Measurements from ENCODE around the gene HIGD2A. TPM values are rescaled to one million over a fixed set of nuclear protein-coding genes. Genes with fewer than 3 reads are reported as not detected.

Gene HIGD2A
- total RNA-seq, result 100 to 1,000 TPM; 194 to 226 TPM
- long read RNA-seq, transcript HIGD2A-201 (2 exons, 668 nt), result major isoform, 115 of 121 reads
- long read RNA-seq, partial matches to known transcripts, result 0 of 121 reads
- long read RNA-seq, other reads (novel, unspliced or antisense), result 6 of 121 reads

- DNase-seq, result peak; percentile 100
- peak; percentile 89 for ATAC-seq
- intact Hi-C loops (cut with DNase I, micrococcal nuclease), result no loop called here
These were observed at the start of gene HIGD2A, which contains the start of gene NOP16 for GRCh38 chr5:176388444-176389134. HIGD2A (plus strand) TSS chr5:176388751; CDS start chr5:176388820, 69 bp downstream. NOP16 (minus strand) TSS chr5:176388598; CDS start chr5:176388539, 59 bp downstream.

GRCh38 chr5:176339304-176339703 is 49.2 kb upstream of the HIGD2A start:
- no peak for DNase-seq

GRCh38 chr5:176341325-176342157 is 47.0 kb upstream of the HIGD2A start:
- ATAC-seq (peak; percentile 81), DNase-seq (peak in 1 of 2 donors; percentile 11)
- intact Hi-C loops (cut with DNase I, micrococcal nuclease), result no loop called here

More at GRCh38 chr5:176339304-176339703, 49.2 kb upstream of the HIGD2A start:
- no peak for ATAC-seq
- intact Hi-C loops (cut with DNase I, micrococcal nuclease), result no loop called here

- intact Hi-C loops (cut with DNase I, micrococcal nuclease), result no loop called here
These were observed 46.4 kb upstream of the HIGD2A start for GRCh38 chr5:176342158-176342483.

DNA sequence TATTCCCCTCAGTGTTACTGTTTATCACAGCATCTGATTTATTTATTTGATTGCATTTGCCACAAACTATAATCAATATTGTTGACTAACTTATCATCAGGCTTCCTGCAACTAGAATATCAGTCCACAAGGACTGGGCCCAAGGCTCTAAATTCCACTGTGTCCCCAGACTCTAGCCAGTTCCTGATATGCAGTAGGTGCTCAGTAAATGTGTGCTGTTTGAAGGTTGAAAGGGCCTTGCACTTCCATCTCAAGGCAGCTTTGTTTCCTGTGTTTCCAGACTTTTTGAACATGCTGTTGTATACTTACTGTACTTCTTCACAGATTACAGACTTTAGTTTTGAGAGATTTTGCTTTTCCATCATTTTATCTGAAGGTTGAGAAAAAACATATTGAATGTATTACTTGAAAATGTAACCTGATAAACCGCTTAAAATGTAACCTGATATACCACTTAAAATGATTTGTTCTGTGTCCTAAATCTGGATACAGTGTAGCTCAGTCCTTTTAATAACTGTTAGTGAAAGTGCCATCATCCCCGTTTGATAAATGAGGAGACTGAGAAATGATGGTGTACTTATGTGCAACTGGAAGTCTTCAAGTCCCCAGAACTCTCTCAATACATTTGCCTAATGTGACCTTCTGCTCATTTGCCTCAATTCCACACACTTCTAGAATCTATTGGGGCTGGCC is 45.6 kb upstream of the HIGD2A start:
- intact Hi-C loops (cut with DNase I, micrococcal nuclease), result no loop called here
- DNase-seq (no peak), ATAC-seq (no peak)

More at GRCh38 chr5:176342158-176342483, 46.4 kb upstream of the HIGD2A start:
- ATAC-seq (peak; percentile 68), DNase-seq (no peak)

GRCh38 chr5:176350416-176350815 is 38.1 kb upstream of the HIGD2A start:
- ATAC-seq (no peak), DNase-seq (no peak)
- intact Hi-C loops (cut with DNase I, micrococcal nuclease), result no loop called here

- intact Hi-C loops (cut with DNase I, micrococcal nuclease), result no loop called here
- DNase-seq (no peak), ATAC-seq (no peak)
These were observed 36.3 kb upstream of the HIGD2A start for GRCh38 chr5:176352116-176352878.

GRCh38 chr5:176353533-176353932 is 35.0 kb upstream of the HIGD2A start:
- no peak for ATAC-seq
- intact Hi-C loops (cut with DNase I, micrococcal nuclease), result no loop called here

DNA sequence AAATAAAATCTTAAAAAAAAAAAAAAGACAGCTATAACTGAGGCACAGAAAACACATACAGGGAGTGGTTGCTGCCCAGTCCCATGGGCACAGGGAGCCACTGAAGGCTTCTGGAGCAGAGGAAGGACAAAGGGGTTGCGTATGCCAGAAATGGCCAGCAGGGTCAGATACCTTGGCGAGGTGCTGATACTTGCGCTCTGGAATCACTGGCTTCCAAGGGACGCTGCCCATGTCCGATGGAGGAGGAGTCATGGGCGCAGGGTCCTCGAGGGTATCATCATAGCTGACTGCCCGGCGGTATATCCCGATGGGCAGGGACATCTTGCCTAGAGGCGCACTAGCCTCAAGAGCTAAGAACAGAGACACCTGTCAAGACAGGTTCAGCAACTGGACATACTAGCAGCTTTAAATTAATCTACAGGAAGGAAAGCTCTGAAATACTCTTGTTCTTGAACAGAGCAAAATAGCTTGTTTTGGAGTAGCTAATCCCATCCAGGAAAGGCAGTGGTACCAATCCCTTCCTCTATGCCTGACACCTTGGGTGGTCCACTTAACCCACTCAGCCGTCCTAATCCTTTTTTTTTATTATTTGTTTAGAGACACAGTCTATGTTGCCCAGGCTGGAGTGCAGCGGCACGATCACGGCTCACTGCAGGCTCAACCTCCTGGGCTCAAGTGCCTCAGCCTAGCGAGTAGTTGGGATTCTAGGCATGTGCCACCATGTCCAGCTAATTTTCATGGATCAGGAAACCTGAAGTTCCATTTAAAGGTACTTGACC is 33.0 kb upstream of the HIGD2A start:
- intact Hi-C loops (cut with DNase I, micrococcal nuclease), result no loop called here
- no peak for DNase-seq
- no peak for ATAC-seq

More at GRCh38 chr5:176353533-176353932, 35.0 kb upstream of the HIGD2A start:
- no peak for DNase-seq

DNA sequence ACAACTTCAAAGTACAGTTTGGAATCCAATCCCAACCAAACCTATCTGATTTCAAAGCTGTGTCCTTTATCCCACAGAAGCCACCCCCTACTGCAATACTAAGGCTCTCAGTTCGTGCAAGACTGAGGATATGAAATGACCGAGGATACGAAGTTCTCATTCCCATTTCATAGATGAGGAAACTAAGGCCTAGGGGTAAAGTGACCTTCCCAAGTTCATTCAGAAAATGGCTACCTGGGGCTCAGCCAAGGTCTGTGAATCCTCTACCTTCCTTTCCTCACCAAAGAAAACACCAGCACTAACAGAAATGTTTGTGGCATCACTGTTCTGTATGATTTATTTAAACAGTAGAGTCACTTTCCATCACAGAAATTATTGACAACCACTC is 32.4 kb upstream of the HIGD2A start:
- no peak for ATAC-seq
- DNase-seq, result no peak
- intact Hi-C loops (cut with DNase I, micrococcal nuclease), result no loop called here

DNA sequence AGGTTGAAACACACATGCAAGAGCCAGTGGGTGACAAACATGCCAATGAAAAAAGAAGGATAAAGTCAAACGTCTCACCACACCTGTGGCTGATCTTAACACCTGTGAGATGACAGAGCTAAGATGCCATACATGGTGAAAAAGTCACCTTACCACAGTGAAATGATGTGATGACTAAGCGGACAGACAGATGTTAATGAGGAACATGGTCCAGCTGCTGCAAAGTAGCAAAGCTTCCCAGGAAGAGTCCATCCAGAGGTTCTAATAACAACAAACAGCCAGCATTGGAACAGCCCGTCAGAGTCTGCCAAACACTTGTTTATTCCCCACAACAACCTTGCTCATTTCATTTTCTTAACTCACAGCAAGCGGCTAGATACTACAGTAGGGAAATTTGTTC is 28.9 kb upstream of the HIGD2A start:
- DNase-seq, result no peak
- no peak for ATAC-seq
- intact Hi-C loops (cut with DNase I, micrococcal nuclease), result no loop called here

DNA sequence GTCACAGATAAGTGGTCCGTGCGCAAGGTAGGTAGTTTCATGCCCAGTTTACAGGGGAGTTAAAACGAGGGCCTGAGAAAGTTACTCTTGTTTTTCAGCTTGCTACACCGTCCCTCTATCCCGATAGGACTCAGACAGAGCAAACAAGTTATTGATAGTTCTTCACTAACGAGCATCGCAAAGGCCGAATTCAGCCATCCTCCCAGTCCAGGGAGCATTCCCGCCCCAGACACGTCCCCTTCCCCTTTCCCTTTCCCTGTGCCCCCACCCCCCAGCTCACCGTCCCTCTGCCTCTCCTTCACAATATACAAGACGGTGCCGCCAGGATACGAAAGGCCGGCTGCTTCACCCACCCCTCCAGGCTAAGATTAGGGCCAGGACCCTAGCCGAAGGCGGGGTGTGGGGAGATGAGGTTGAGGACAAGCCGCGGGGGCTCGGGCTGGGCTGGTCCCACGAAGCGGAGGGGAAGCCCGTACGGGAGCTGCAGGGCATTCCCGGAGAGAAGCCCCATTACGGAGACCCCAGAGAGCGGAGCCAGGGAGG is 27.6 kb upstream of the HIGD2A start:
- DNase-seq, result peak; percentile 36 to 51
- ATAC-seq, result peak; percentile 43
- intact Hi-C loops (cut with DNase I, micrococcal nuclease), result no loop called here

- peak; percentile 96 to 97 for DNase-seq
- intact Hi-C loops (cut with DNase I, micrococcal nuclease), result no loop called here
- peak; percentile 98 for ATAC-seq
These were observed 26.9 kb upstream of the HIGD2A start, which contains the start of gene KIAA1191 for GRCh38 chr5:176361437-176362232. KIAA1191 (minus strand) TSS chr5:176361764; CDS start chr5:176359508, 2,256 bp downstream.

DNA sequence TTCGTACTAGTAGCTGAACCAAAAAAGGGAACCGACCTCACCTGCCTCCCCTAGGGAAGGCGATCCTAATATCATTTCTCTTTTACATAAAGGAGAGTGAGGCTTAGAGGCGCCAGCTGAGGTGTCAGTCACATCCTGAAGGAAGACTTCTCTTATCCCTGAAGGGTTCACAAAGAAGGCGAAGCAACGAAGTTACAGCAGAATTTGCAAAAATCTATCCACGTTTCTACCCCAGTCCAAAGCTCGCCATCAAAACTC is 26.4 kb upstream of the HIGD2A start:
- intact Hi-C loops (cut with DNase I, micrococcal nuclease), result no loop called here
- ATAC-seq, result no peak
- DNase-seq, result no peak

GRCh38 chr5:176364765-176365350 is 23.7 kb upstream of the HIGD2A start:
- DNase-seq, result no peak
- no peak for ATAC-seq
- intact Hi-C loops (cut with DNase I, micrococcal nuclease), result no loop called here

DNA sequence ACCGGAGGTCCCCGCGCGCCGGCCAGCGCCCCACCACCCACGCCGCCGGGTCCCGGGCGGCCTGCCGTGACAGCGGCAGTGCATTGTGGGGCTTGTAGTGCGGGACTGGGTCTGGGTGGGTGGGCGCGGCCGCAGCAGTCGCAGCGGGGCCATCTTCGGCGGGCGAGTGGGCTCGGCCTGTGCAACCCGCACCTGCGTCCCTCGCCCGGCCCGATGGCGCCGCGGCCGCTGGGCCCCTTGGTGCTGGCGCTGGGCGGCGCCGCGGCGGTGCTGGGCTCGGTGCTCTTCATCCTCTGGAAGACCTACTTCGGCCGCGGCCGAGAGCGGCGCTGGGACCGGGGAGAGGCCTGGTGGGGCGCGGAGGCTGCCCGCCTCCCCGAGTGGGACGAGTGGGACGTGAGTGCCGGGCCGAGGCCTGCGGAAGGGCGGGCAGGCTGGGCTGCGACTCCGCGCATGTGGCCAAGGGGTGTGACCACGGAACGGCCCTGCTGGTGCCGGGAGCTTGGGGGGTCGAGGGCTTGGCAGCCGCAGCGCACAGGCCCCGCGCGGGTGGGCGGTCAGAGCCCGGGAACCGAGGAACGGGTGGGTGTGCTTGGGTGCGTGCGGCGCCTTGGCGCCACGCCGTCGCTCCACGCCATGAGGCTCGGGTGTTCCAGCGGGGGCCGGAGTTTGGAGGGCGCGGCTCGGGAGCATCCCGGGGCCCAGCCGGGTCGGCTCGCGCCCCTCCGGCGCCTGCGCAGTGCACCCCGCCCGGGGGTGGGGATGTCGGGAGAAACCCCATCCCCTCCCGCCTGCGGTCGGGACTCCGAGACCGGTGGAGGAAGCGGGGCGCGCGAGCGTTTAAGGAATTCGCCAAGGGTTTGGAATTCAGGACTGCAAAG is 23.0 kb upstream of the HIGD2A start, which contains the start of gene ARL10:
TSS of gene ARL10 (plus strand) at position 137 of the 881 bp plus-strand sequence. CDS start at position 214, 77 bp downstream.
- DNase-seq, result peak in 1 of 2 donors; percentile 46
- intact Hi-C loops (cut with DNase I, micrococcal nuclease), result no loop called here
- ATAC-seq, result no peak

All from left colon (tissue), 2 donors.